Sigmoid colon (tissue), 7 donors: ENCODE measurements around the gene MORF4L2. TPM values are rescaled to one million over a fixed set of nuclear protein-coding genes. Genes with fewer than 3 reads are reported as not detected.

ENCODE experiments used
- DNase-seq: peaks from one replicate; pipeline ENCODE4 v3.0.0-alpha.2; 2019
- H3K27ac ChIP-seq, 4 donors: fragments of 200-600 bp; sonication (generic); one replicate each; pipeline ENCODE4 v1.5.1; 2016 to 2019; ENCODE audit warnings: mild to moderate bottlenecking in 1 of 4
- H3K27me3 ChIP-seq, 3 donors: fragments of 200-600 bp; sonication (generic); one replicate each; pipeline ENCODE4 v1.5.1; 2019; ENCODE audit warnings: mild to moderate bottlenecking in 1 of 3
- H3K36me3 ChIP-seq, 4 donors: fragments of 200-600 bp; sonication (generic); one replicate each; pipeline ENCODE4 v1.5.1; 2016 to 2019
- H3K4me1 ChIP-seq, 4 donors: fragments of 200-600 bp; sonication (generic); one replicate each; pipeline ENCODE4 v1.5.1; 2017 to 2019
- H3K4me3 ChIP-seq, 4 donors: fragments of 200-600 bp; sonication (generic); one replicate each; pipeline ENCODE4 v1.5.1; 2017 to 2019; ENCODE audit warnings: mild to moderate bottlenecking in 2 of 4, moderate library complexity in 1 of 4
- H3K9me3 ChIP-seq, 4 donors: fragments of 200-600 bp in 3 of 4; sonication (generic) in 3 of 4; one replicate each; pipeline versions ENCODE4 v1.5.1 to v1.6.1; 2013 to 2019
- CTCF ChIP-seq, 4 experiments: fragments of 450-650 bp in 3 of 4; fragments of 200-600 bp in 1 of 4; IDR thresholded peaks; one replicate each; pipeline ENCODE4 v1.5.1; 2016 to 2019; ENCODE audit warnings: antibody characterized with exemption in 4 of 4, mild to moderate bottlenecking in 3 of 4, moderate library complexity in 2 of 4
- EP300 ChIP-seq, 4 donors: sonication (generic); formaldehyde crosslinking; IDR thresholded peaks; one replicate each; pipeline ENCODE4 v1.6.1; 2017; ENCODE audit warnings: antibody characterized with exemption in 4 of 4
- POLR2A ChIP-seq, 2 donors: fragments of 450-650 bp; IDR thresholded peaks; one replicate each; pipeline ENCODE4 v1.6.1; 2016; ENCODE audit warnings: antibody characterized with exemption in 2 of 2, mild to moderate bottlenecking in 2 of 2, moderate library complexity in 2 of 2
- POLR2AphosphoS5 ChIP-seq, 4 donors: sonication (generic); formaldehyde crosslinking; IDR thresholded peaks; one replicate each; pipeline ENCODE4 v1.6.1; 2017; ENCODE audit warnings: antibody characterized with exemption in 4 of 4
- WGBS, 2 donors: extraction: QIAGEN DNeasy Blood & Tissue Kit; methylation state at CpG; one replicate each; pipeline ENCODE4 v1.1.7; 2013; 5-methylcytosine and 5-hydroxymethylcytosine counted together
- intact Hi-C: fragments of 100-400 bp; cut with DNase I; formaldehyde crosslinking; loops from one replicate; pipeline ENCODE4 v1.15.1; 2023
- polyA plus RNA-seq, 3 donors: library from polyadenylated mRNA; stranded (reverse); fragments of 200-250 nt; gene quantifications; one replicate each; pipeline ENCODE4 v1.2.3, GENCODE V29; 2013
- total RNA-seq, 4 donors: library from RNA; depleted of rRNA; stranded (reverse); fragments of >200 nt; gene quantifications; one replicate each; pipeline ENCODE4 v1.1.0, GENCODE V29; 2016
- donor health status: healthy with polysubstance abuse.
- donor health status: Bipolar disorder and iron deficiency.
- donor health status: healthy.

MORF4L2 gene
- total and polyA plus RNA-seq, 7 donors = 171 to 255 (median 215) TPM

GRCh38 chrX:103730147-103730795 lies 43.8 kb upstream of the MORF4L2 start:
- TF ChIP-seq CTCF (IDR thresholded peaks at IDR 0.05) (no peak), POLR2A (IDR thresholded peaks at IDR 0.05) (no peak), POLR2AphosphoS5 (IDR thresholded peaks at IDR 0.05) (no peak), EP300 (IDR thresholded peaks at IDR 0.05) (no peak)
- Histone ChIP-seq H3K27ac (no peak overlapping the region), H3K4me3 (no peak overlapping the region), H3K27me3 (peaks cover 0 to 2% (median 0%) of the 10 kb centered on the region in 3 donors), H3K4me1 (no peaks in the 10 kb centered on the region), H3K36me3 (no peaks in the 10 kb centered on the region), H3K9me3 (no peaks in the 10 kb centered on the region)
- 68 to 88% methylated on average over 3 of the region's 3 CpGs for WGBS, 2 donors
- no peak for DNase-seq
- intact Hi-C loops = no loop called here

- TF ChIP-seq CTCF (IDR thresholded peaks at IDR 0.05) (no peak), EP300 (IDR thresholded peaks at IDR 0.05) (no peak), POLR2A (IDR thresholded peaks at IDR 0.05) (no peak), POLR2AphosphoS5 (IDR thresholded peaks at IDR 0.05) (no peak)
- Histone ChIP-seq H3K9me3 (no peaks in the 10 kb centered on the region), H3K36me3 (no peaks in the 10 kb centered on the region), H3K4me3 (no peak overlapping the region), H3K27me3 (peaks cover 0 to 2% (median 0%) of the 10 kb centered on the region in 3 donors), H3K27ac (no peak overlapping the region), H3K4me1 (no peaks in the 10 kb centered on the region)
- WGBS, 2 donors = 66% methylated on average over 5 of the region's 5 CpGs
- intact Hi-C loops = no loop called here
- no peak for DNase-seq
Observed at GRCh38 chrX:103729015-103729414, 42.5 kb upstream of the MORF4L2 start.

- Histone ChIP-seq H3K4me1 (no peaks in the 10 kb centered on the region), H3K36me3 (no peaks in the 10 kb centered on the region), H3K9me3 (no peaks in the 10 kb centered on the region), H3K27ac (no peak overlapping the region), H3K4me3 (no peak overlapping the region), H3K27me3 (peaks cover 0 to 2% (median 0%) of the 10 kb centered on the region in 3 donors)
- WGBS, 2 donors = 80 to 94% methylated on average over 4 of the region's 4 CpGs
- intact Hi-C loops = no loop called here
- TF ChIP-seq CTCF (IDR thresholded peaks at IDR 0.05) (no peak), POLR2A (IDR thresholded peaks at IDR 0.05) (no peak), POLR2AphosphoS5 (IDR thresholded peaks at IDR 0.05) (no peak), EP300 (IDR thresholded peaks at IDR 0.05) (no peak)
- DNase-seq = no peak
Observed at GRCh38 chrX:103727115-103727514, 40.6 kb upstream of the MORF4L2 start.

GRCh38 chrX:103726477-103726876 lies 40.0 kb upstream of the MORF4L2 start:
- no peaks in the 10 kb centered on the region for H3K9me3 ChIP-seq
- intact Hi-C loops = no loop called here
- 63 to 68% methylated on average over 5 of the region's 5 CpGs for WGBS, 2 donors
- DNase-seq = no peak
- H3K27me3 ChIP-seq = peaks cover 0 to 2% (median 0%) of the 10 kb centered on the region in 3 donors
- no peaks in the 10 kb centered on the region for H3K4me1 ChIP-seq
- H3K36me3 ChIP-seq = no peaks in the 10 kb centered on the region
- TF ChIP-seq POLR2AphosphoS5 (IDR thresholded peaks at IDR 0.05) (no peak), CTCF (IDR thresholded peaks at IDR 0.05) (no peak), POLR2A (IDR thresholded peaks at IDR 0.05) (no peak), EP300 (IDR thresholded peaks at IDR 0.05) (no peak)
- H3K27ac ChIP-seq = no peak overlapping the region
- H3K4me3 ChIP-seq = no peak overlapping the region

- WGBS, 2 donors = 81 to 89% methylated on average over 3 of the region's 3 CpGs
- no peak for TF ChIP-seq EP300 (IDR thresholded peaks at IDR 0.05)
- TF ChIP-seq POLR2A (IDR thresholded peaks at IDR 0.05) = no peak
- peak in 3 of 4 donors; percentile 28 to 61 (median 33) for TF ChIP-seq POLR2AphosphoS5 (IDR thresholded peaks at IDR 0.05)
- no peak for TF ChIP-seq CTCF (IDR thresholded peaks at IDR 0.05)
- no peaks in the 10 kb centered on the region for H3K27me3 ChIP-seq
- no peaks in the 10 kb centered on the region for H3K36me3 ChIP-seq
- no peaks in the 10 kb centered on the region for H3K9me3 ChIP-seq
- no peak overlapping the region for H3K4me3 ChIP-seq
- no peak for DNase-seq
- intact Hi-C loops = no loop called here
- no peak overlapping the region for H3K27ac ChIP-seq
- no peaks in the 10 kb centered on the region for H3K4me1 ChIP-seq
Observed at GRCh38 chrX:103722505-103722904, 36.0 kb upstream of the MORF4L2 start.
